GM18951 (cell line): ENCODE measurements around the gene PSMD13.

Experiments
- POLR2A ChIP-seq: IDR thresholded peaks from 4 replicates; pipeline ENCODE4 v1.6.1; 2011; ENCODE audit warnings: mild to moderate bottlenecking; ENCODE audit not compliant: insufficient read length, insufficient read depth; ENCODE audit errors: extremely low read depth
- in situ Hi-C: fragments of 300-500 bp; cut with MboI; formaldehyde crosslinking; loops from one replicate; pipeline ENCODE4 v1.12.0; 2022; ENCODE audit warnings: low sequenced_read_pairs, mixed read lengths, inconsistent platforms; ENCODE audit not compliant: unreplicated experiment

PSMD13 gene

GRCh38 chr11:298406-299065, 61.8 kb downstream of the PSMD13 start:
- in situ Hi-C loops = no loop called here
- no peak for TF ChIP-seq POLR2A

GRCh38 chr11:299081-299891, 62.5 kb downstream of the PSMD13 start, which contains the start of gene IFITM5:
IFITM5 (minus strand) TSS chr11:299526; CDS start chr11:299490, 36 bp downstream.
- no peak for TF ChIP-seq POLR2A
- in situ Hi-C loops = no loop called here

- in situ Hi-C loops = no loop called here
- no peak for TF ChIP-seq POLR2A
Observed at GRCh38 chr11:299951-300735, 63.4 kb downstream of the PSMD13 start.
